Measurements from ENCODE around the gene SNED1.

GRCh38 chr2:240994171-240994896 is 4.1 kb upstream of the SNED1 start:
- TF ChIP-seq EZH2phosphoT487 (IDR thresholded peaks at IDR 0.05; ENCODE audit: borderline replicate concordance, low read depth, low read length) = no peak
- no peak for TF ChIP-seq CTCF (conservative IDR thresholded peaks at IDR 0.05; ENCODE audit: low read length)

Measured in OCI-LY7 (cell line).